Measurements from ENCODE around the gene RAB22A. TPM values are rescaled to one million over a fixed set of nuclear protein-coding genes. Genes with fewer than 3 reads are reported as not detected.

The RAB22A gene
- polyA plus RNA-seq, 3 donors from 2014 or later: 14.1 to 21.7 (median 18.5) TPM

DNA sequence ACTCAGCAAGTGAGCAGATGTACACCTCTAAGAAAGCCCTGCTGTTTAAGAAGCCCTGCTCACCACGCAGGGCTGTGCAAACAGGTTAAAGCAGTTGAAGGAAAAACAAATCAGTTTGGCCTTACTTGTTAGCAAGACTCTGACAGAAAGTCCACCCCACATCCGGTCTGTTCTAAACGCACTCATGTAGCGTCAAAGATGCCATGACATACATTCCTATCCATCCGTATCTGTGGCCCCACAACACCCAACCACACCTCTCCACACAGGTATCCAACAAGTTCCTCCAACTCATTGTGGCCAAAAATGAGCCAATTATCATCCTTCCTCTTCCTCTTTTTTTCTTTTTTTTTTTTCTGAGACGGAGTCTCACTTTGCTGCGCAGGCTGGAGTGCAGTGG, 22.8 kb upstream of the RAB22A start:
- Mint-ChIP-seq H3K4me1 (peaks cover 22 to 31% of the 10 kb centered on the region in 2 donors), H3K27me3 (ENCODE audit: low read depth in 3 of 3) (peaks cover 0 to 2% (median 0%) of the 10 kb centered on the region in 3 donors), H3K27ac (peak overlapping the region in 2 of 6 donors; percentile 24 to 68), H3K36me3 (peaks cover 0 to 8% (median 7%) of the 10 kb centered on the region in 3 donors), H3K9me3 (no peaks in the 10 kb centered on the region), H3K4me3 (no peak overlapping the region)
- DNase-seq: peak in 1 of 3 donors; percentile 14

DNA sequence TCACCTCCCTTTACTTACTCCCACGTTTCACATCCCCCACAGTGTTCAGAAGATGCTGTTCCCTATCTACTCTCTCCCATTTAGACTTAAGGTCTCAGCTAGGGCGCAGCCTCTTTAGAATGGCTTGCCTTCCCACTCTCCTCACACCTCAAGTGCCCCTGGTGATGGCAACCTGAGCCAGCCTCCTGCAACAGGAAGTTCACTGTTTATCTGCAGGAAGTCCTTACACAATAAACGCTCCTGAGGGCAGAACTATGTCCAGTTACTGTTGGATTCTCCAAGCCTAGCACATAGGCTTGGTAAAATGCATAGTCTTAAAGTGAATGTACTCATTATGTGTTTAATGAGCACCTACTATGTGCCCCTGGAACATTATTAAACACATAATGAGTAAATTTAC, 21.9 kb upstream of the RAB22A start:
- DNase-seq: no peak
- H3K36me3 Mint-ChIP-seq: peaks cover 0 to 8% (median 7%) of the 10 kb centered on the region in 3 donors
- H3K4me1 Mint-ChIP-seq: peaks cover 22 to 31% of the 10 kb centered on the region in 2 donors
- peak overlapping the region in 4 of 6 donors; percentile 46 to 62 (median 52) for H3K27ac Mint-ChIP-seq
- no peak overlapping the region for H3K4me3 Mint-ChIP-seq
- H3K9me3 Mint-ChIP-seq: no peaks in the 10 kb centered on the region
- H3K27me3 Mint-ChIP-seq (ENCODE audit: low read depth in 3 of 3): peaks cover 0 to 3% (median 0%) of the 10 kb centered on the region in 3 donors

DNA sequence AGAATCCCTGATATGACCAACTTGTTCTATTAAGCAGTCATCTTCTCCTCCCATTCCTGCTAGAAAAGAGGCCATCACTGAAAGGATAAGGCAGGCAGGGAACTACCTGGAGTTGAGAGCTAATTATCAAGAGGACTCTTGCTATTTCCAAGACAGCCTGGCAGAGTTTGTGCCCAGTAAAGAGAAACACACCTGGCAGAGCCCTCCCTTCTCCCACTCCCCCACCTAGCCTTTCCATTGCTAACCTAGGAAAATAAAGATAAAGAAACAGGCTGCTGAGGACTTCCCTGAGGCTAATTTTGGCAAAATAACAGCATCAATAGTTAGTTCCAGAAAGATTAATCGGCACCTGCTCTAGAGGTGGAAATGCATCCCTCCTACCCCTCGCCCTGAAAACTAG, 20.4 kb upstream of the RAB22A start:
- H3K4me1 Mint-ChIP-seq: peaks cover 22 to 31% of the 10 kb centered on the region in 2 donors
- peaks cover 0 to 8% (median 7%) of the 10 kb centered on the region in 3 donors for H3K36me3 Mint-ChIP-seq
- no peaks in the 10 kb centered on the region for H3K9me3 Mint-ChIP-seq
- H3K4me3 Mint-ChIP-seq: no peak overlapping the region
- H3K27me3 Mint-ChIP-seq (ENCODE audit: low read depth in 3 of 3): peaks cover 0 to 3% (median 0%) of the 10 kb centered on the region in 3 donors
- H3K27ac Mint-ChIP-seq: no peak overlapping the region
- DNase-seq: no peak

DNA sequence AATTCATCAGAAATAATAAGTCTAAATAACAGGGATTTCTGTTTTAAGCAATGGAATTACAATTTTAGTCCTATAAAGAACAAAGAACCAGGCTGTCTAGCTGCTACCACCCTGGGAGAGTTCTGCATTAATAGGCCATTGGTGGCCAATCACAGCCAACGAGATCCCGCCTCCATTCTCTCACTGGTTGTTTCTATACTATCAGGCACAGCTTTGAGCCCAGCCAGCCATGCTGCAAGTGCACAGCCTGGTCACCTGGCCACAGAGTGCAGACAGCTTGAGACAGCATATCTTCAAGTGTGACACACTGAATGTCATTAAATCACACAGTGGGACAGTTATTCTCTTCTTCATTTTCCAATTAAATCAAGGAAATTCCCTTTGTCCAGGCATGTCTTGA, 16.1 kb upstream of the RAB22A start:
- Mint-ChIP-seq H3K4me1 (peaks cover 2 to 5% of the 10 kb centered on the region in 2 donors), H3K27ac (no peak overlapping the region), H3K27me3 (ENCODE audit: low read depth in 3 of 3) (peaks cover 0 to 3% (median 0%) of the 10 kb centered on the region in 3 donors), H3K9me3 (no peaks in the 10 kb centered on the region), H3K4me3 (no peak overlapping the region), H3K36me3 (peaks cover 0 to 3% (median 0%) of the 10 kb centered on the region in 3 donors)
- DNase-seq: no peak

DNA sequence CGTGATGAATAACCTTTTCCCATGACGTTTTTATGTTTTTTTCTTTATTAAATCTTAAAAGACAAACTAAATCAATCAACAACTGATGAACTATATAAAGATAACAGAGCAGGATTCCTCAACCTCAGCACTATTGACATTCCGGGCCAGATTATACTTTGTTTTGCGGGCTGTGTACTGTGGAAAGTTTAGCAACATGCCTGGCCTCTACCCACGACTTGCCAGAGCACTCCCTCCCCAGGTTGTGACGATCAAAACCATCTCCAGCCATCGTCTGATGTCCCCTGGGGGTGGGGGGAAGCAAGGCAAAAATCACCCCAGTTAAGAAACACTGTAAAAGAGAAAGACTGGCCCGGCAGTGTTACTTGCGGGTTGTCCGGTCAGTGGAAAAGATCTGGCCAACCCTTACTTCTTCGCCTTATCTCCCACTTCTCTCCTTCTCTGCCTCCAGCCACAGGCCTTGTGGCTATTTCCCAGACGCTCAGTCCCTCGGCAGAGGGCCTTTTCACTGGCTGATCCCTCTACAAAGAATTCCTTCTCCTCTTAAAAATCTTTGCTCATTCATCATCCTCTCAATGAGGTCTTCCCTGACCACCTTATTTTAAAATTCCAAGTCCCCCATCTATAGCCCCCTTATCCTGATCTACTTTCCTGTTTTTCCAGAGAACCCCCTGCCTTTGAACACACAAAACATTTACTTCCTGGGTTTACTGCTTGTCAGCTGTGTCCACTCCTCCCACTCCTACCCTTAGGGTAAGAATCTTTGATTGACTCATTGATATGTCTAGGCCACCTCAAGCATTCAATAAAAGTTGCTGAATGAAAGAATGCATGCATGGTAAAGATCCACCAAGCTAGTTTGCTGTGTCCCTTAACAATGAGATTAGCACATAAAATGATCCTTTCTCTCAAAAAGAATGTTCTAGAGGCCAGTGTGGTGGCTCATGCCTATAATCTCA, 14.7 kb upstream of the RAB22A start:
- H3K36me3 Mint-ChIP-seq: peaks cover 0 to 3% (median 0%) of the 10 kb centered on the region in 3 donors
- H3K4me3 Mint-ChIP-seq: no peak overlapping the region
- H3K9me3 Mint-ChIP-seq: no peaks in the 10 kb centered on the region
- peaks cover 0 to 3% (median 0%) of the 10 kb centered on the region in 3 donors for H3K27me3 Mint-ChIP-seq (ENCODE audit: low read depth in 3 of 3)
- no peak for DNase-seq
- H3K4me1 Mint-ChIP-seq: peaks cover 2 to 5% of the 10 kb centered on the region in 2 donors
- no peak overlapping the region for H3K27ac Mint-ChIP-seq

DNA sequence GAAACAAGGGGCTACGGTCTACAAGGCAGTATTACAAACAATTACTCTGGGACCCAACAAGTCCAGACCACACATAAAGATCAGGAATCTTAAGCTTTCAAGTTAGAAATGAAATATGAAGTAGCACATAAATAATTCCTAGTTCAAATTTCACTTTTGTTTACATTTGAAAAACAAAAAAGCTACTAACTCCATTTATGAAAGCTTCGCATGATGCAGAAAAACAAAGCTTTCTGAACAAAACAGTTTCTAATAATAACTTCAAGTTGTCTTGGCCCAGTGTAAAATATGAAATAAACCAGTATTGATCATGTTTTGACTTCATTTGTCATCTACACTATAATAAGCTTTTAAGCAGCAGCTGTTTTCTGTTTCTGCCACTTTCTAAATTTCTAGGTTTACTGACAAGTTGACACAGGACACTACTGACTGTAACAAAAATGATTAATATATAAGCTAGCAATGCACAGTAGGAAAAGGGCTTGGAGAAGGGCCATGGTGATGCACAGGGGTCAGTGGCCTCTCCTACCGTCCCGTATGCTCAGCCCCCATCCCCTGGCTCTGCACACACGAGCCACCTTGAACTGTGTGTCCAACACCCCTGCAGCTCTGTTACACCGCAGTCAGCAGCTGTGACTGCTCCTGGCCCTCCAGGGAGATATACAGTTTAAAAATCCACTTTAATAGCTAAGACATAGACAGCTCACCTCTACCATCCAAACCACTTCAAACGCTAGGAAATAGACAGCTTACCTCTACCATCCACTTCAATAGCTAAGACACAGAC, 13.3 kb upstream of the RAB22A start:
- peak overlapping the region in 2 of 6 donors; percentile 36 to 67 for H3K27ac Mint-ChIP-seq

DNA sequence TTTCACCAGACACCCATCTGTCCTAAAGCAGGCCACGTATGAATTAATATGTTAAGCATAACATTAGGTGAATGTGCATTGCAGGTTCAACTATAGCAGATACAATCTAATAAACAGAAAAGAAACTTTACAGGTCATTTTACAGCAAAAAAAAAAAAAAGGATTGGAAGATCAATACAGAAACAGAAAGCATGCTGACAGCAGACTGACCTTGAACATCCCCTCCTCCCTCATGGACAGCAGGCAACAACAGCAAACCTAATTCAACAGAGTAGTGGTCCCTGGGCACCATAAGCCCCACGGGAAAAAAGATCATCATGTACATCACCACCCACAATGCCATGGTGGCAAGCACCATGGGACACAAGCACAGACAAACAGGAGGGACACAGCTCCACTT, 12.1 kb upstream of the RAB22A start:
- H3K9me3 Mint-ChIP-seq: no peaks in the 10 kb centered on the region
- peak overlapping the region in 1 of 6 donors; percentile 41 for H3K27ac Mint-ChIP-seq
- H3K27me3 Mint-ChIP-seq (ENCODE audit: low read depth in 3 of 3): peaks cover 0 to 2% (median 0%) of the 10 kb centered on the region in 3 donors
- H3K4me1 Mint-ChIP-seq: peaks cover 2 to 5% of the 10 kb centered on the region in 2 donors
- DNase-seq: no peak
- H3K4me3 Mint-ChIP-seq: no peak overlapping the region
- peaks cover 0 to 7% (median 4%) of the 10 kb centered on the region in 3 donors for H3K36me3 Mint-ChIP-seq

More for the DNA sequence above, 13.3 kb upstream of the RAB22A start:
- no peak for DNase-seq
- no peak overlapping the region for H3K4me3 Mint-ChIP-seq
- H3K36me3 Mint-ChIP-seq: peaks cover 3 to 7% (median 4%) of the 10 kb centered on the region in 3 donors
- H3K9me3 Mint-ChIP-seq: no peaks in the 10 kb centered on the region
- peaks cover 2 to 5% of the 10 kb centered on the region in 2 donors for H3K4me1 Mint-ChIP-seq
- peaks cover 0 to 2% (median under 1%) of the 10 kb centered on the region in 3 donors for H3K27me3 Mint-ChIP-seq (ENCODE audit: low read depth in 3 of 3)

DNA sequence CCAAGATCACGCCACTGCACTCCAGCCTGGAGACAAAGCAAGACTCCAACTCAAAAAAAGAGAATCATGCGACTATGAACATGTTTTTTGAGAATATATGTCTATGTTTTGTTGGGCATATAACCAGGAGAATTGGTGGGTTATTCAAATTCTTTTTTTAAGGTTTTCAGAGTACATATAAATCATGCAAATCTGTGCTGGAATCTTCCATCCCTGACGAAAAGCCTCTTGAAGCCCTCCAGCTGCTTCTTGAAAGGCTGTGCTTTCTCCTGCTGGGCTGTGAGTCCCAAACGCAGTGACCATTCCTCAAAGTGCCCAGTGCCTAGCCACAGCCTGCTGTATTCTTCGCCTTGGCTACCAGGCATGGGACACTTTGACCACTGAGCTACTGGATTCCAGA, 9.2 kb upstream of the RAB22A start:
- peaks cover 0 to 2% (median 0%) of the 10 kb centered on the region in 3 donors for H3K27me3 Mint-ChIP-seq (ENCODE audit: low read depth in 3 of 3)
- DNase-seq: no peak
- no peak overlapping the region for H3K27ac Mint-ChIP-seq
- H3K9me3 Mint-ChIP-seq: no peaks in the 10 kb centered on the region
- no peak overlapping the region for H3K4me3 Mint-ChIP-seq
- peaks cover 0 to 7% (median 4%) of the 10 kb centered on the region in 3 donors for H3K36me3 Mint-ChIP-seq
- peaks cover 2 to 8% of the 10 kb centered on the region in 2 donors for H3K4me1 Mint-ChIP-seq

DNA sequence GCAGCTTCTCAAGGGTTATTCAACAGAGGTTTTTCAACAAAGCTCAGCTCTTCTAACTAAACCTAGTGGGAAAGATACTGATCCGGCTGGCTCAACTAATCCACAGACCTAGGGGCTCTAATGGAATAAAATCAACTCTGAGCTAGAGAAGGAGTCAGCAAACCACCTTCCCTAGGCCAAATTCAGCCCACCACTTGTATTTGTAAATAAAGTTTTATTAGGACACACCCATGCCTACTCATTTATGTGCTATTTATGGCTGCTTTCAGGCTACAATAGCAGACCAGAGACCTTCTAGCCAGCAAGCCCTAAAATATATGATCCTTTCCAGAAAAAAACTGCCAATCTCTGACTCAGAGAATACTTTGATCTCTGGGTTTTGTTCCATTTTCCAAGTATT, 6.0 kb upstream of the RAB22A start:
- no peak overlapping the region for H3K4me3 Mint-ChIP-seq
- H3K36me3 Mint-ChIP-seq: peaks cover 0 to 7% (median 4%) of the 10 kb centered on the region in 3 donors
- H3K27ac Mint-ChIP-seq: no peak overlapping the region
- peaks cover 25 to 35% of the 10 kb centered on the region in 2 donors for H3K4me1 Mint-ChIP-seq
- no peaks in the 10 kb centered on the region for H3K9me3 Mint-ChIP-seq
- peaks cover 0 to 6% (median 4%) of the 10 kb centered on the region in 3 donors for H3K27me3 Mint-ChIP-seq (ENCODE audit: low read depth in 3 of 3)
- no peak for DNase-seq

DNA sequence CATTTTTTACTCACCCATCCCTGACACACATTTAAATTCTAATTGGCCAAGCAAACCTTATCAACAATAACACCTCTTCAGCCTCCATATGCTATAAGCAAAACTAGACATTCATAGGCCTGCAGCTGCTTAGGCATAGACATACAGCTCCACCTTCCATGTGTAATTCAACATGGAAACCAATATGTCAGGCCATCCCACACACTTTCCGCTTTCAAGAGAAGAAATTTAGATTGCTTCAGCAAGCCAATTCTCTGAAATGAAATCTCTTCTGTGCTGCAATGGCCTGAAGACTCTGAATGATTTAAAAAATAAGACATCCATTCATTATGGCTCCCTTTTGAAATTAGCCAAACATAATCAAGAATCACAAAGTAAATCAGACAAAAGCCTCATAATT, 4.5 kb upstream of the RAB22A start:
- Mint-ChIP-seq H3K9me3 (no peaks in the 10 kb centered on the region), H3K27ac (peak overlapping the region in 4 of 6 donors; percentile 77 to 97 (median 92)), H3K36me3 (peaks cover 0 to 7% (median 4%) of the 10 kb centered on the region in 3 donors), H3K4me1 (peaks cover 29 to 40% of the 10 kb centered on the region in 2 donors), H3K27me3 (ENCODE audit: low read depth in 3 of 3) (peaks cover 1 to 6% (median 4%) of the 10 kb centered on the region in 3 donors), H3K4me3 (no peak overlapping the region)
- DNase-seq: no peak

DNA sequence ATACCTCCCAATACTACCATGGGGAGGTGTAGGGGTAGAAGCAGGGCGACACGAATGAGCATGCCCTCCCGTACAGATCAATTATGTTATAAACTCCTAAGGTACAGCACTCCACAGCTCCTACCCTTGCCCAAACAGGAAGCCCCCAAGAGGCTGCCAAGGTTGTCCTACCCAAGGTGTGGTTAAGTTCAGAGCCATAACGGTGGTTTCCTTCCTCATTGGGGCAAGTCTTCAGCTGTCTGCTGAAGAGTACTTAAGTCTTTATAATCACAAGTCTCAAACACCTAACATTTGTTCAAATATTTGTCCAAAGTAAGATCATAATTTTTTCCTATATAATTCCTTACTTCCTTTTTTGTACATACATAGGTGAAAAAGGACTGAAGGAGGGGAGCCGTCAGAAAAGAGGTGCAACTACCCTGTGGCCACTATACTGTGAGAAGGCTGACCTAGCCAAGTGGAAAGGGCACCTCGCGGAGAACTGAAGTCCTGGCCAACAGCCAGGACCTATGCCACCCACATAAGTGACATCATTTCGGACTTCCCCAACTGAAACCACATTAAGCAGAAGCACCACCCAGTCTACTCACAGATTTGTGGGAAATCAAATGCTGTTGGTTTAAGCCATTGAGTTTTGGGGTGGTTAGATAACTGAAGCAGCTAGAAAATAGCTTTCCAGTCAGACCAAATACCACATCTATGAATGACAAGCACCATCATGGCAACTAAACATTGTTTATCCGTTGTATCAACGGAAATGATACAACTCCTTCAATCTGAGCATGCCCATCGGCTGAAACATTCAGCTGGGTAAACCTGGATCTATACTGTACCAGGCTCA, 2.9 kb upstream of the RAB22A start:
- H3K9me3 Mint-ChIP-seq: no peaks in the 10 kb centered on the region
- H3K36me3 Mint-ChIP-seq: peaks cover 0 to 2% (median 0%) of the 10 kb centered on the region in 3 donors
- H3K27ac Mint-ChIP-seq: peak overlapping the region; percentile 91 to 97 (median 92)
- peak overlapping the region; percentile 48 to 74 (median 54) for H3K4me3 Mint-ChIP-seq
- peaks cover 2 to 4% (median 4%) of the 10 kb centered on the region in 3 donors for H3K27me3 Mint-ChIP-seq (ENCODE audit: low read depth in 3 of 3)
- DNase-seq: peak; percentile 80 to 86 (median 83)
- peaks cover 41 to 56% of the 10 kb centered on the region in 2 donors for H3K4me1 Mint-ChIP-seq

DNA sequence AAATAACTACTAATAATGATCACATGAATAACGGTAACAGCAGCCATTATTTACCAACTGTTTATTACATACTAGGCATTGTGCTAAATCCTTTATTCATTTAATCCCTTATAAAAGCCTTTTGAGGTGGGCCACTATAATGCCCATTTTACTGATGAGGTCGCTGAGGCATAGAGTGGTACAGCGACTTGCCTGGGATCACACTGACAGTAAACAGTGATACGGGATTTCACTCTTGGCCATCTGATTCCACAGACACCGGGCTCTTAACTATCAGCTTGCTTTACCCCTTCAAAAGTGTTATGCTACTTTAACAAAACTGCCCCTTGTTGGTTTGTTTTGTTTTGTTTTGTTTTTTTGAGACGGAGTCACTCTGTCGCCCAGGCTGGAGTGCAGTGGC, 2.2 kb upstream of the RAB22A start:
- Mint-ChIP-seq H3K36me3 (peaks cover 0 to 3% (median 0%) of the 10 kb centered on the region in 3 donors), H3K4me1 (peaks cover 44 to 61% of the 10 kb centered on the region in 2 donors), H3K9me3 (no peaks in the 10 kb centered on the region), H3K27ac (peak overlapping the region; percentile 91 to 97 (median 92)), H3K4me3 (peak overlapping the region; percentile 46 to 74 (median 54)), H3K27me3 (ENCODE audit: low read depth in 3 of 3) (peaks cover 2 to 7% (median 4%) of the 10 kb centered on the region in 3 donors)
- no peak for DNase-seq
